ENCODE measurements around the gene PRDM16. TPM values are rescaled to one million over a fixed set of nuclear protein-coding genes. Genes with fewer than 3 reads are reported as not detected.

The PRDM16 gene
- total RNA-seq, 1 donor from 2014 or later: 5.6 TPM

- DNase-seq (ENCODE audit: low read depth): no peak
- Histone ChIP-seq H3K36me3 (ENCODE audit: control insufficient read depth, insufficient read depth, low read length) (no peaks in the 10 kb centered on the region), H3K4me3 (ENCODE audit: low read depth, low read length) (no peak overlapping the region), H3K27me3 (ENCODE audit: control insufficient read depth, insufficient read depth, low read length) (no peaks in the 10 kb centered on the region)
- no peak for TF ChIP-seq CTCF (IDR thresholded peaks at IDR 0.05; ENCODE audit: insufficient read depth, low read length, poor library complexity, severe bottlenecking)
Measured at GRCh38 chr1:3022511-3022973, 46.5 kb upstream of the PRDM16 start.

GRCh38 chr1:3022976-3023375 is 46.0 kb upstream of the PRDM16 start:
- no peaks in the 10 kb centered on the region for H3K36me3 ChIP-seq (ENCODE audit: control insufficient read depth, insufficient read depth, low read length)
- H3K4me3 ChIP-seq (ENCODE audit: low read depth, low read length): no peak overlapping the region
- no peaks in the 10 kb centered on the region for H3K27me3 ChIP-seq (ENCODE audit: control insufficient read depth, insufficient read depth, low read length)
- no peak for DNase-seq (ENCODE audit: low read depth)
- no peak for TF ChIP-seq CTCF (IDR thresholded peaks at IDR 0.05; ENCODE audit: insufficient read depth, low read length, poor library complexity, severe bottlenecking)

GRCh38 chr1:3024019-3024418 is 45.0 kb upstream of the PRDM16 start:
- no peak overlapping the region for H3K4me3 ChIP-seq (ENCODE audit: low read depth, low read length)
- DNase-seq (ENCODE audit: low read depth): no peak
- TF ChIP-seq CTCF (IDR thresholded peaks at IDR 0.05; ENCODE audit: insufficient read depth, low read length, poor library complexity, severe bottlenecking): no peak
- H3K27me3 ChIP-seq (ENCODE audit: control insufficient read depth, insufficient read depth, low read length): peaks cover 3% of the 10 kb centered on the region
- H3K36me3 ChIP-seq (ENCODE audit: control insufficient read depth, insufficient read depth, low read length): no peaks in the 10 kb centered on the region

- Histone ChIP-seq H3K36me3 (ENCODE audit: control insufficient read depth, insufficient read depth, low read length) (no peaks in the 10 kb centered on the region), H3K27me3 (ENCODE audit: control insufficient read depth, insufficient read depth, low read length) (peaks cover 3% of the 10 kb centered on the region), H3K4me3 (ENCODE audit: low read depth, low read length) (no peak overlapping the region)
- DNase-seq (ENCODE audit: low read depth): no peak
- no peak for TF ChIP-seq CTCF (IDR thresholded peaks at IDR 0.05; ENCODE audit: insufficient read depth, low read length, poor library complexity, severe bottlenecking)
Measured at GRCh38 chr1:3024588-3024987, 44.4 kb upstream of the PRDM16 start.

GRCh38 chr1:3026124-3026523 is 42.9 kb upstream of the PRDM16 start:
- peaks cover 3% of the 10 kb centered on the region for H3K27me3 ChIP-seq (ENCODE audit: control insufficient read depth, insufficient read depth, low read length)
- DNase-seq (ENCODE audit: low read depth): no peak
- H3K4me3 ChIP-seq (ENCODE audit: low read depth, low read length): no peak overlapping the region
- no peak for TF ChIP-seq CTCF (IDR thresholded peaks at IDR 0.05; ENCODE audit: insufficient read depth, low read length, poor library complexity, severe bottlenecking)
- H3K36me3 ChIP-seq (ENCODE audit: control insufficient read depth, insufficient read depth, low read length): no peaks in the 10 kb centered on the region

GRCh38 chr1:3026581-3027391 is 42.2 kb upstream of the PRDM16 start:
- peaks cover 3% of the 10 kb centered on the region for H3K27me3 ChIP-seq (ENCODE audit: control insufficient read depth, insufficient read depth, low read length)

More at GRCh38 chr1:3026581-3027391, 42.2 kb upstream of the PRDM16 start:
- no peak for TF ChIP-seq CTCF (IDR thresholded peaks at IDR 0.05; ENCODE audit: insufficient read depth, low read length, poor library complexity, severe bottlenecking)
- H3K36me3 ChIP-seq (ENCODE audit: control insufficient read depth, insufficient read depth, low read length): no peaks in the 10 kb centered on the region
- H3K4me3 ChIP-seq (ENCODE audit: low read depth, low read length): no peak overlapping the region
- DNase-seq (ENCODE audit: low read depth): no peak

Measured in kidney epithelial cell (primary cell).